Nephron (organoid): ENCODE results near the gene TMA7B.
"Not testable (repeated sequence)": the region's sequence is repeated elsewhere in the genome, so short reads cannot be mapped to it uniquely, and the experiment has no call there.

ENCODE experiments used
- H3K27ac Mint-ChIP-seq, 3 experiments: 2 replicates each; pipeline ENCODE4 v1.8.0; 2020; ENCODE audit warnings: mixed read lengths in 3 of 3, mild to moderate bottlenecking in 2 of 3, moderate library complexity in 1 of 3
- H3K27me3 Mint-ChIP-seq: 2 replicates; pipeline ENCODE4 v1.8.0; 2021; ENCODE audit warnings: low read depth, mild to moderate bottlenecking, moderate library complexity, mixed read lengths
- H3K36me3 Mint-ChIP-seq: 2 replicates; pipeline ENCODE4 v1.8.0; 2020; ENCODE audit warnings: low read depth, mixed read lengths
- H3K4me1 Mint-ChIP-seq: 2 replicates; pipeline ENCODE4 v1.8.0; 2020; ENCODE audit warnings: mixed read lengths
- H3K4me3 Mint-ChIP-seq, 3 experiments: 2 replicates each; pipeline ENCODE4 v1.8.0; 2020; ENCODE audit warnings: mild to moderate bottlenecking in 3 of 3, mixed read lengths in 3 of 3, moderate library complexity in 2 of 3
- H3K9me3 Mint-ChIP-seq: 2 replicates; pipeline ENCODE4 v1.8.0; 2020; ENCODE audit warnings: mixed read lengths
- CTCF ChIP-seq, 3 experiments: fragments of 200-600 bp; sonication (generic); IDR thresholded peaks; one replicate each; pipeline ENCODE4 v1.5.0; 2021; ENCODE audit warnings: antibody characterized with exemption in 3 of 3; ENCODE audit not compliant: unreplicated experiment in 3 of 3

The TMA7B gene

GRCh38 chr22:39991159-39991860, 31.1 kb downstream of the TMA7B start:
- H3K27ac Mint-ChIP-seq = no peak overlapping the region
- H3K27me3 Mint-ChIP-seq = peaks cover 75% of the 10 kb centered on the region
- peaks cover 5% of the 10 kb centered on the region for H3K9me3 Mint-ChIP-seq
- H3K36me3 Mint-ChIP-seq = no peaks in the 10 kb centered on the region
- no peak overlapping the region for H3K4me3 Mint-ChIP-seq
- H3K4me1 Mint-ChIP-seq = peaks cover 11% of the 10 kb centered on the region
- TF ChIP-seq CTCF (IDR thresholded peaks at IDR 0.05; ENCODE audit: unreplicated experiment in 3 of 3) = no peak

DNA sequence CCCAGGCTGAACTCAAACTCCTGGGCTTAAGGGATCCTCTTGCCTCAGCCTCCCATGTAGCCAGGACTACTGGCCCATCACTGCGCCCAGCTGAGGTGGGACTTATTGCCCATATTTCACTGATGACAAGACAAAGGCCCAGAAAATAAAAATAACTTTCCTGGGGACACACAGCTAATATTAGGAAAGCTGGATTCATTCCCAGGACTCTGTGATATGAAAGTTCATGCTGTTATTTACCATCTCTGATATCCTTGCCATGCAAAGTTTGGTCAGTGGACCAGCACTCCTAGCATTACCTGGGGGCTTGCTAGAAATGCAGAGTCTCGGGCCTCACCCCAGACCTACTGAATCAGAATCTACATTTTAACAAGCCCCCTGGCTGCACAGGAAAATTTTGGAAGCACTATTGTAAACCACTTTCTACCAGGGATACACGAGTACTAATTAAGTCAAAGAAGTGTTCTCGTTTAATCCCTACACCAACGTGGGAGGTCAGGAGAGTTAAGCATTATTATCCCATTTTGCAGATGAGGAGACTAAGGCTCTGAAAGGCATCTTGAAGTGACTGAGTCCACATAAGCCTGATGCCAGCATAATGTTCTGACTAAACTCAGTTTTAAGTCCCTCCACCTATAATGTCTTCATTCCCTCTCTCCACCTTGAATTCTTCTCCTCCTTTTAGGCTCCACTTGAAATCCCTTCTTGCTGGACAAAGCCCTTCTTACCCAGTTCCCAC, 32.1 kb downstream of the TMA7B start:
- Mint-ChIP-seq H3K9me3 (peaks cover 5% of the 10 kb centered on the region), H3K27me3 (peaks cover 80% of the 10 kb centered on the region), H3K4me1 (peaks cover 21% of the 10 kb centered on the region), H3K36me3 (no peaks in the 10 kb centered on the region), H3K4me3 (no peak overlapping the region), H3K27ac (no peak overlapping the region)
- no peak for TF ChIP-seq CTCF (IDR thresholded peaks at IDR 0.05; ENCODE audit: unreplicated experiment in 3 of 3)

DNA sequence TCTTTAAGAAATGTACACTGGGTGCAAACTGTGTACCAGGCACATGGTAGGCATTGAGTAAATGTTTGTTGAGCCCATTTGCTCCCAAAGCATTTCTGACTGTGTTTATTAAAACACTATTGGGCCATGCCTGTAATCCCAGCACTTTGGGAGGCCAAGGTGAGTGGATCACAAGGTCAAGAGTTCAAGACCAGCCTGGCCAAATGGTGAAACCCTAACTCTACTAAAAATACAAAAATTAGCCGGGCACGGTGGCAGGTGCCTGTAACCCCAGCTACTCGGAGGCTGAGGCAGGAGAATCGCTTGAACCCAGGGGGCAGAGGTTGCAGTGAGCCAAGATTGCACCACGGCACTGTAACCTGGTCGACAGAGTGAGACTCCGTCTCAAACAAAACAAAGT, 32.7 kb downstream of the TMA7B start:
- Mint-ChIP-seq H3K27me3 (peaks cover 81% of the 10 kb centered on the region), H3K4me1 (peaks cover 27% of the 10 kb centered on the region)
- H3K4me3 Mint-ChIP-seq, H3K36me3 Mint-ChIP-seq, H3K27ac Mint-ChIP-seq, H3K9me3 Mint-ChIP-seq: not testable (repeated sequence)

GRCh38 chr22:39994041-39994565, 33.9 kb downstream of the TMA7B start:
- no peaks in the 10 kb centered on the region for H3K36me3 Mint-ChIP-seq
- peak overlapping the region; percentile 19 to 23 (median 20) for H3K4me3 Mint-ChIP-seq
- peaks cover 80% of the 10 kb centered on the region for H3K27me3 Mint-ChIP-seq
- no peak for TF ChIP-seq CTCF (IDR thresholded peaks at IDR 0.05; ENCODE audit: unreplicated experiment in 3 of 3)
- peaks cover 5% of the 10 kb centered on the region for H3K9me3 Mint-ChIP-seq
- H3K27ac Mint-ChIP-seq = no peak overlapping the region
- peaks cover 38% of the 10 kb centered on the region for H3K4me1 Mint-ChIP-seq

- Mint-ChIP-seq H3K36me3 (no peaks in the 10 kb centered on the region), H3K4me1 (peaks cover 44% of the 10 kb centered on the region), H3K27me3 (peaks cover 79% of the 10 kb centered on the region), H3K4me3 (peak within 1 kb of the TSS; percentile 19 to 23 (median 20)), H3K27ac (no peak within 1 kb of the TSS), H3K9me3 (peaks cover 5% of the 10 kb centered on the region)
- TF ChIP-seq CTCF (IDR thresholded peaks at IDR 0.05; ENCODE audit: unreplicated experiment in 3 of 3) = no peak
Observed at GRCh38 chr22:39994566-39995392, 34.6 kb downstream of the TMA7B start, which contains the start of gene FAM83F. Gene FAM83F, plus strand, starts transcription at chr22:39994954. Its CDS starts 89 bp downstream, at chr22:39995043.
